MG63 (cell line): ENCODE measurements around the gene PRMT1. TPM values are rescaled to one million over a fixed set of nuclear protein-coding genes. Genes with fewer than 3 reads are reported as not detected.
A peak's percentile ranks its signal among the peaks of the same experiment; 100 is the strongest.

Experiments
- DNase-seq: peaks from one replicate; pipeline ENCODE4 v3.0.0-alpha.2; 2020
- H3K27me3 ChIP-seq: fragments of 250-450 bp; sonication (Bioruptor Pico); 2 replicates; pipeline ENCODE4 v1.5.1; 2020; ENCODE audit warnings: mild to moderate bottlenecking, moderate library complexity
- H3K36me3 ChIP-seq: fragments of 250-450 bp; sonication (Bioruptor Pico); 2 replicates; pipeline ENCODE4 v1.5.1; 2020; ENCODE audit warnings: mild to moderate bottlenecking, moderate library complexity
- H3K4me3 ChIP-seq: fragments of 250-450 bp; sonication (Bioruptor Pico); 2 replicates; pipeline ENCODE4 v1.5.1; 2020; ENCODE audit warnings: mild to moderate bottlenecking, moderate library complexity
- H3K9me3 ChIP-seq: fragments of 250-450 bp; sonication (Bioruptor Pico); 2 replicates; pipeline ENCODE4 v1.5.1; 2020; ENCODE audit warnings: mild to moderate bottlenecking, moderate library complexity
- total RNA-seq: library from RNA; depleted of rRNA; stranded (reverse); fragments of >200 nt; shearing (Covaris generic); gene quantifications from 2 replicates; pipeline ENCODE4 v1.2.3, GENCODE V29; 2014; ENCODE audit warnings: low replicate concordance

PRMT1 gene
- total RNA-seq, 1 experiment from 2014 or later, result 777 TPM

DNA sequence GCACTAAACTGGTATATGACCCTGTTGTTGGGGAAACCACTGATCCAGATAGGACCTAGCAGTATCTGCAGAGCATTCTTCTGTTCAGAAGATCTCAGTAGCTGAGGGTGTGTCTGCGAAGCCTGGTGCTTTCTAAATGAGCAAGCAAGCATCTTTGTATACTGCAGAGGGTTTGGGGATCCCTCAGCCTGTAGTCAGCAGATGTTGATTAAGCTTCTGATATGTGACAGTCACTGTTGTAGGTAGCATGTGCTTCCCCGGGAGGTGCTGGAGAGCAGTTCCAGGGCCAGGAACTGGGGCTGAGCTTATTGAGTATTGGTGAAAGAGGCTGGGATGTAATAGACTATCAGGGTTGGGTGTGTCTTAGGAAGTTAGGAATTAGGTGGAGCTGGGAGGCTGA, 33.6 kb upstream of the PRMT1 start:
- DNase-seq, result no peak
- Histone ChIP-seq H3K4me3 (peak overlapping the region; percentile 98), H3K36me3 (peaks cover 43% of the 10 kb centered on the region), H3K27me3 (no peaks in the 10 kb centered on the region), H3K9me3 (no peaks in the 10 kb centered on the region)

DNA sequence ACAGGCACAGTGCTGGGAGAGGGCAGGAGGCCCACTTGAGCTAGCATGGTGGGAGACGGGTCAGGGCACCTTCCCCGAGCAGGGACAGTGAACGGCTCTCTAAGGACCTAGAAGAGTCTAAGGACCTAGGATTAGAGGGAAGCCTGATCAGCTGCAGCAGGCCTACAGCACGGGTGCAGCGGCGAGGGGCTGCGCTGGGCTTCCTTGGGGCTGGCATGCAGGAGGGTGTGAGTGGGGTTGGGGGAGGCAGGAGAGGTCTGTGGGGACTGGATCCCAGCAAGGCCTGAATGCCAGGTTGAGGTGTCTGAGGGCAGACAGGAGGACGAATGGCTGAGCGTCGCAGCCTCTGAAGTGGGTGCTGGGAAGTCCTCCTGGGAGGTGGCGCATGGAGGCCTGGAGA, 31.5 kb upstream of the PRMT1 start:
- DNase-seq, result no peak
- Histone ChIP-seq H3K9me3 (no peaks in the 10 kb centered on the region), H3K27me3 (no peaks in the 10 kb centered on the region), H3K36me3 (peaks cover 63% of the 10 kb centered on the region), H3K4me3 (no peak overlapping the region)

DNA sequence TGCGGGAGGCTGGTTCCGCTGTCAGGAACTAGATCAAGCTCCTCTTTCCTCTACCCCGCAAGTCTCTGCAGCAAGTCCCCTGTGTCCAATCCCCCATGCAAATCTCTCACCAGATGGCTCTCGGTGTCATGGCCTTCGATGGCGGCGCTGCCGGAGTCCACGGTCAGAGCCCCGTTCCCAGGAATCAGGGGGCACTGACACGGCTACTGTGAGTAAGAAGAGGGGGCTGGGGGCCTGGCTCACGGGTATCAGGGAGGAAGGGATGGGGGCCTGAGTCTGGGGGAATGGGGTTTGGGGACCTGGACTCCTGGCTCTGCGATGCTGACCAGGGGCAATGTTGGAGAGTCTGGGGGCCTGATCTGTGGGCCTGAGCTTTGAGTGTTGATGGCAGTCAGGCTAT, 31.1 kb upstream of the PRMT1 start:
- no peak for DNase-seq
- Histone ChIP-seq H3K4me3 (no peak overlapping the region), H3K36me3 (peaks cover 64% of the 10 kb centered on the region), H3K27me3 (no peaks in the 10 kb centered on the region), H3K9me3 (no peaks in the 10 kb centered on the region)

GRCh38 chr19:49646586-49646985, 30.5 kb upstream of the PRMT1 start:
- peaks cover 67% of the 10 kb centered on the region for H3K36me3 ChIP-seq
- H3K4me3 ChIP-seq, result no peak overlapping the region
- no peaks in the 10 kb centered on the region for H3K27me3 ChIP-seq
- DNase-seq, result no peak
- H3K9me3 ChIP-seq, result no peaks in the 10 kb centered on the region

GRCh38 chr19:49651029-49651819, 25.8 kb upstream of the PRMT1 start:
- Histone ChIP-seq H3K36me3 (peaks cover 77% of the 10 kb centered on the region), H3K4me3 (no peak overlapping the region)

GRCh38 chr19:49651820-49652550, 25.1 kb upstream of the PRMT1 start:
- peaks cover 77% of the 10 kb centered on the region for H3K36me3 ChIP-seq
- no peaks in the 10 kb centered on the region for H3K9me3 ChIP-seq
- H3K27me3 ChIP-seq, result no peaks in the 10 kb centered on the region
- no peak overlapping the region for H3K4me3 ChIP-seq
- no peak for DNase-seq

More at GRCh38 chr19:49651029-49651819, 25.8 kb upstream of the PRMT1 start:
- DNase-seq, result no peak
- Histone ChIP-seq H3K9me3 (no peaks in the 10 kb centered on the region), H3K27me3 (no peaks in the 10 kb centered on the region)

- H3K4me3 ChIP-seq, result no peak overlapping the region
- DNase-seq, result no peak
- peaks cover 76% of the 10 kb centered on the region for H3K36me3 ChIP-seq
- no peaks in the 10 kb centered on the region for H3K27me3 ChIP-seq
- H3K9me3 ChIP-seq, result no peaks in the 10 kb centered on the region
Measured at GRCh38 chr19:49652551-49653465, 24.3 kb upstream of the PRMT1 start.

GRCh38 chr19:49653466-49653806, 23.6 kb upstream of the PRMT1 start:
- no peak for DNase-seq
- Histone ChIP-seq H3K27me3 (no peaks in the 10 kb centered on the region), H3K4me3 (no peak overlapping the region), H3K36me3 (peaks cover 81% of the 10 kb centered on the region), H3K9me3 (no peaks in the 10 kb centered on the region)

- H3K9me3 ChIP-seq, result no peaks in the 10 kb centered on the region
- no peak overlapping the region for H3K4me3 ChIP-seq
- no peak for DNase-seq
- H3K36me3 ChIP-seq, result peaks cover 83% of the 10 kb centered on the region
- no peaks in the 10 kb centered on the region for H3K27me3 ChIP-seq
Measured at GRCh38 chr19:49654581-49654980, 22.5 kb upstream of the PRMT1 start.

DNA sequence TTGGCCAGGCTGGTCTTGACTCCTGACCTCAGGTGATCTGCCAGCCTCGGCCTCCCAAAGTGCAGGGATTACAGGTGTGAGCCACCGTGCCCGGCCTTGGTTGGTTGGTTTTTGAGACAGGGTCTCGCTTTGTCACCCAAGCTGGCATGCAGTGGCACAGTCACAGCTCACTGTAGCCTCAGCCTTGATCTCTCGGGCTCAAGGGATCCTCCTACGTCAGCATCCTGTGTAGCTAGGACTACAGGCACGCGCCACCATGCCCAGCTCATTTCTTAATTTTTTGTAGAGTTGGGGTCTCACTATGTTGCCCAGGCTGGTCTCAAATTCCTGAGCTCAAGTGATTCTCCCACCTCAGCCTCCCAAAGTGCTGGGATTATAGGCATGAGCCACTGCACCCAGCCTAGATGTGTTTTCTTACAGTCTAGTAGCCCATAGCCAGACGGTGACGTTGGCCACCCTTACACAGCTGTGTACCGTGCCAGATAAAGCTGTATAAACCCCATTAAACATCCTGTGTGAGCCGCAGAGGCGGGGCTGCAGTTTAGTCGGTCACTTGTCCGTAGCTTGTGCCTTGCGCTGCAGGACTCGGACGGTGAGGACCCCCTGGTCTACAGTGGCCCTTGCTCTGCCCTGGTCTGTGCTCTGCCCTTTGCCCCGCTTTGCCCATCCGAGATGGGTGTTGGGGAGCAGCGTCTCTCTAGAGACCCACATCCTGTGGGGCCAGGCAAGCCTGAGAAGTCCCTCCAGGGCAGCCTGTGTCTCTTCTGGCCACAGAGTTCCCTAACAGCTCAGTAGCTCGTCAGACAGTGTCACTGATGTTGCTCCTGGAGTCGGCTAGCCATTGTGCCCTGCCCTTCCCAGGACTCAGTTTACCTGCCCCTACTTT, 21.3 kb upstream of the PRMT1 start:
- no peak overlapping the region for H3K4me3 ChIP-seq
- peaks cover 83% of the 10 kb centered on the region for H3K36me3 ChIP-seq
- DNase-seq, result no peak
- H3K9me3 ChIP-seq, result no peaks in the 10 kb centered on the region
- no peaks in the 10 kb centered on the region for H3K27me3 ChIP-seq

- Histone ChIP-seq H3K9me3 (no peaks in the 10 kb centered on the region), H3K36me3 (peaks cover 83% of the 10 kb centered on the region), H3K4me3 (no peak overlapping the region), H3K27me3 (no peaks in the 10 kb centered on the region)
- no peak for DNase-seq
Measured at GRCh38 chr19:49656456-49657109, 20.5 kb upstream of the PRMT1 start.

- Histone ChIP-seq H3K27me3 (no peaks in the 10 kb centered on the region), H3K9me3 (no peaks in the 10 kb centered on the region), H3K4me3 (no peak overlapping the region), H3K36me3 (peaks cover 90% of the 10 kb centered on the region)
- DNase-seq, result no peak
Measured at GRCh38 chr19:49657493-49658138, 19.5 kb upstream of the PRMT1 start.

- H3K36me3 ChIP-seq, result peaks cover 88% of the 10 kb centered on the region
- H3K4me3 ChIP-seq, result no peak overlapping the region
- no peak for DNase-seq
- H3K9me3 ChIP-seq, result no peaks in the 10 kb centered on the region
- no peaks in the 10 kb centered on the region for H3K27me3 ChIP-seq
Measured at GRCh38 chr19:49658139-49658517, 18.9 kb upstream of the PRMT1 start.

DNA sequence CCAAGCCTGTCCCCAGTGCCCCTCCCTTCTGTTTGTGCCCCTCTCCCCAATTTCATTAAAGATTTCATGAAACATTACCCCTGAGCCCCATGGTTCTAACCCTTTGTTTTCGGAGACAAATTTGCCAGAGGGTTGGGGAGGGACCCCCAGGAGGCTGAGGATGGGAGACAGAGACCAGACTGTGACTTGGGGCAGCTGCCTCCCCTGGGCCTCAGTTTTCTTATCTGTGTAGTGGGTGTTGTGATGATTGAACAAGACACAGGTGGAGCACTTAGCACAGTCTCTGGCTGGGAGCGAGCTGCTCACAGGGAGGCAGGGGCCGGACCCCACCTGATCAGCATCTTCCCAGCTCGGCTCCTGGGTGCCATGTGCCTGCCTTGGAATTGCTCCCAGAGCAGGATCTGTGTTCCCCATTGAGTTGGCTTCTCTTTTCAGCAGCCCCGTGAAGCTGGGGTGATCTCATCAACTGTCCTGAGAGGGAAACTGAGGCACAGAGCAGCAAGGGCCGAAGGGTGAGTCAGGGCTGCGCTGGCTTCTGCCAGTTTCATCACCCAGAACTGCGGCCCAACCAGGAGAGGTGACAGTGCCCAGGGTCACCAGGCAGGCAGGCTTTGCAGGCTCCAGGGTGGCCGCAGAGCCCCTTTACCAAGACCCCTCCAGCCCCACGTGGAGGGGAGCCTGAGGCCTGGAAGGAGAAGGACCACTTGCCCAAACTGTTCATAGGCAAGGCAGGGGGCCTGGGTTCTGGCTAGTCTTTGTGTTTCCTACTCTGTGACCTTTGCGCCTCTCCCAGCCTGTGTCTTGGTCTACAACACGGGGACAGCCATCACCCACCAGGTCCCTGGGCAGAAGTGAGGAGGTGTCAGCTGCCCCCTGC, 18.3 kb upstream of the PRMT1 start:
- no peak for DNase-seq
- Histone ChIP-seq H3K27me3 (no peaks in the 10 kb centered on the region), H3K36me3 (peaks cover 82% of the 10 kb centered on the region)

More for the DNA sequence above, 18.3 kb upstream of the PRMT1 start:
- Histone ChIP-seq H3K9me3 (no peaks in the 10 kb centered on the region), H3K4me3 (no peak overlapping the region)
